GM21515 (cell line): ENCODE measurements around the gene CDK2AP2.

Experiments used
- ATAC-seq: cut with Tn5 transposase; IDR thresholded peaks from one replicate; pipeline ENCODE4 v1.9.1; 2021; ENCODE audit not compliant: unreplicated experiment

The CDK2AP2 gene

DNA sequence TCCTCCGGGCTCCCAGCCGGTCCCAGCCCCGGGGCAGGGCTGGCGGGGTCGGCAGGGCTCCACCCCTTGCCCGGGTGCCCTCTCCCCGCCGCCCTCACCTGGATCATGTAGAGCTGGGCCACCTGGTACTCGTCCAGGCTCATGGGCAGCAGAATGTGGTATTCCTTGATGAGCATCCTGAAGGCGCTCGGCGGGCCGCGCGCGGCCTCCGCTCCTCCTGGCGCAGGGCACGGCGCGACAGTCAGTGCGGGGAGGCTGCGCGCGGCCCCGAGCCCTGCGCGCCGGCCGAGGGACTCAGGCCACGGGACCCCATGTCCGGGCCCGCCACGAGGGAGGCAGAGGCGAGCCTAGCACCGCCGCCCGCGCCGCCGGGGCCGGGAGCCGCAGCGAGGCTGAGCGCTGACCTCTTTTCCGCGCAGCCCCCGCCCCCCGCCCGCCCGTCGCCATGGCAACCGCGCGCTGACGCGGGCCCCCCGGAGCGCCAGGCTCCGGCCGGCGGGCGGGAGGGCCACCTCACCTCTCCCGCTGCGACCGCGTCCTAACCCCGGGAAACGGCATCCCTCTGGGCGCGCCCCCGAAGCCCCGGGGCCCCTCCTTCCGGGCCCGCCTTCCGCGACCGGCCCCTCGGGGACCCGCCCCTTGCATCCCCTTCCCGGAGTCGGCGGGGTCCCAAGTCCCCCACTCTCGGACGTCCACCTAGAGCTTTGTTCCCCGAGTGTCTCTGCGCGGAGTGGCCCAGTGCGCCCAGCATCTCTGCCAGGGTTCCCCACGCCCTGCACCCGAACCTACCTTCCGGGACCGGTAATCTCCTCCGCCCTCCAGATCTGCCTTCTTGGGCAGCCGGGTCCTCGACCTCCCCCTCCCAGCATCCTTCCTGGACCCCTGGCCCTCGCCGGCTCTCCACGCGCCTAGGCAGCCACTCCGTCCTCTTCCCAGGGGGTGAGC is 3.7 kb downstream of the CDK2AP2 start:
- ATAC-seq: no peak

DNA sequence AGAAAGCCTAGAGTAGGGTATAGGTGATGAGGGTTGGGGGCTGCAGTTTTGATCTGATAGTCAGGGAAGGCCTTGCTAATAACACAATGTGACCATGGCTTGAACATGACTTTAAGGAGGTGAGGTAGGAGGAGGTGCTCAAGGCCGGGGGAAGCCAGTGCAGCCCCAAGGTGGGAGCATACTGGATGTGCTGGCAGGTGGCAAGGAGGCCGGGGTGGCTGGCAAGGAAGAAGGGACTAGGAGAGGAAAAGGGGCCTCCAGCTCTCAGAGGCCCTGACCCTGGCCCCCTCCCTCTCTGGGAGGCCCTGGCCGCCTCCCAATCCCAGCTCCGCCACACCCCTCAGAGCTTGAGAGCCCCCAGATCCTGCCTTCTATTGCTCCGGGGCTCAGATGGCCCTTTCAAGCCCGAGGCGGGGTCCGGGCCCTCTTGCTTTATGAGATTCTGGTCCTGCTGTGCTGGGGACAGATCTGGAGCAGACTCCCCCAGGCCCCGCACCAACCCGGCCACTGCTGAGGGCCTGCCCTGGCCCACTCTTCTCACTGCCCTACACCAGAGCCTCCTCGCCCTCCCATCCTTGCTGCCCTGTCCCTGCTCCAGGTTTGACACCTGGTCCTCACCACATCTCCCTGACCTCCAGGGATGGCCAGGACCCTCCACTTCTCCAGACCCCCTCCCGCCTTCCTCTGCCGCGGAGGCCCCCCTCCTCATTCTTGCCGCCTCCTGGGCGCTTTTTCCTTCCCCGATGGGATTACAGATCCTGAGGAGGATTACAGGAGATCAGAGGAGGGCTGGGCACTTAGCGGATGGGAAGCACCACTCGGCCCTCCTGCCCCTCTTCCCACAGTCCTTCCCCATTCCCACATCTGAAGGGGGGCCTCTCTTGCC is 4.6 kb downstream of the CDK2AP2 start:
- ATAC-seq: no peak

DNA sequence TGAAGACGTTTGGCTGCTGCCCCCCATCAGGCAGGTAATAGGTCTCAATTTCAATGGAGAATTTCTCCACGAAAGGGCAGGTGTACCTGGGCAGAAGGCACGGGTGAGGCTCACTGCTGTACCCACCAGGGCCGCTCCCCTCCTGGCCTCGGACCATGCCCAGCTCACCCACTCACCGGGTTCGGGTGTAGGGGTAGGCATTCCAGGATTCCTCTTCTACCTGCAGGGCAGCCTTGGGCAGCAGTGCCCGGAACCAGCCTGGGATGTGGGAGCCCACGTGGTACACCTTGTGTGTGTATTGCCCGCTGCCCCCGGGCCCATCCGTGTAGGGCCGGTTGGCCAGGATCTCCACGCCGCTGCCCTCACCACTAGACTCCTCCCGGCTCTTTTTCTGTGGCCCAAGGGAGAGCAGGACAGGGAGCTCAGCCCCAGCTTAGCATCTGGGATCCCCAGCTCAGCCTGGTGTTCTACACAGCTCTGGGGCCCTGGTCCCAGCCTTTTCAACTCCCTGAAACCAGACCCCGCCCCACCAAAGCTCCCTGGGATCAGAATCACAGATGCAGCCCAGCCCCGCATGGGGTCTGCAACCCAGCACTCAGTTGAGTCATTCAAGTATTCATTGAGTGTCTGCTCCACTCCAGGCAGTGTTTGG is 5.5 kb downstream of the CDK2AP2 start:
- ATAC-seq: no peak

DNA sequence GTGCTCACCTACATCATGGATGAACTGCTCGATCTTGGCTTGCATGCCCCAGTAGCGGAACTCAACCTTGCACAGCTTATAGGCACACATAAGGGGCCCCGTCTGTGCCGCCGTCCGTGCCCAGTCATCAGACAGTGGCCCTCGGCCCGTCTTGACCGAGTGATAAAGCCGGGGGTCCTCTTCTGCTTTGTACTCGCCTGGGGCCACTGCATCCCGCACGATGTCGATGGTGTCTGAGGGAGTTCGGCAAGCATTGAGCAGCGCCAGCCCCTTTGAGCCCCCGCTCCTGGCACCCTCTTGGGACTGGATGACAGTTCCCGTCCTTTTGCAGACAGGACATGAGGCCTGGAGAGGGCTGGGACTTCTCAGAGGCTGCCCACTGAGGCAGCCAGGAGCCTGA is 6.1 kb downstream of the CDK2AP2 start:
- no peak for ATAC-seq

DNA sequence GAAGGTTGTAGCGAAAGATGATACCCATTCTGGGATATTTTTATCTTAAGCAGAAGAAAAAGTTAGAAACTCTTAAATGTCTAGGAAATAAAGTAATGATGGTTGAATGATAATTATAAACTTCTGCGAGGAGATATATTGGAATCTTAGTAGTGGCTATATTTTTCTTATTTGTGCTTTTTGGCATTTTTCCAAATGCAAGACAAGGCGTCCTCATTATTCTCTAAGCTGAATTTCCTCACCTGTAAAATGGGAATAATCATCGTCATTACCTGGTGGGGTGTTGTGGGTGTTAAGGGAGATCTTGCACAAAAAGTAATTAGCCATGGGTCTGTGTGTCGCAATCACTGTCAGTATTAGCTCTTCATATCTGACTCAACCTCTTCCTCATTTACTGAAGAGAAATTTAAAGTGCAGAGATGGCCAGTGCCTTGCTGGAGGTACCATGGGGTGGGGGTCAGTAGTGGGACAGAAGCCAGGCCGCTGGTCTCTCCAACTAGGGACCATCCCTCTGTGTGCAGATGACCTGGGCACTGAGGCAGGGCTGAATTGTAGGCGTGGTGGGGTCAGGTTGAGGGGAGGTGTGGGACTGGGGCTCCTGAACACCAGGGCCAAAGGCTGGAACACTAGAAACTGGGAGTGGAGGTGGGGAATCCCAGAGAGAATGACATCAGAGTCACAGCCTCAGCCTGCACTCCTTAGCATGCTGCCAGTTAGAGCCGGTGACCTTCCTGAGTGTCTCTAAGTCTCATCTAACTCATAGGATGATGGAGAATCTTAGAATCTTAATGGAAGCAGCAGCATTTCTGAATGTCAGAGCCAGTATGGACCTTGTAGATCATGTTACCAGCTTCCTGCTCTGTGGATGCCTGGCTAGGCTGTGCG is 6.9 kb downstream of the CDK2AP2 start:
- no peak for ATAC-seq

DNA sequence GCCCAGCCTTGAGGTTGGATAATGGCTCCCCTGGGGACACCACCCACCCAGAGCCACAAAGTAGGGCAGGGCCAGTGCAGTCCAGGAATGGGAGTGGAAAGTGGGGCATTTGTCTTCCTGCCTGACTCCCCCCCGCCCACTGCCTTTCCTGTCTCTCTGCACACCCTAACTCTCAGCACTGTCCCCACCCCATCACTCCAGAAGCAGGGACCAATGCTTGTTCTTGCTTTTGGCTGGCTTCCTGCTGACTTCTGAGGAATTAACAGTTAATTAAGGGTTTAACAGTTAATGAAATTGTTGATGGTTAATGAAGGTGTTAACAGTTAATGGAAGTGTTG is 7.5 kb downstream of the CDK2AP2 start:
- ATAC-seq: no peak

DNA sequence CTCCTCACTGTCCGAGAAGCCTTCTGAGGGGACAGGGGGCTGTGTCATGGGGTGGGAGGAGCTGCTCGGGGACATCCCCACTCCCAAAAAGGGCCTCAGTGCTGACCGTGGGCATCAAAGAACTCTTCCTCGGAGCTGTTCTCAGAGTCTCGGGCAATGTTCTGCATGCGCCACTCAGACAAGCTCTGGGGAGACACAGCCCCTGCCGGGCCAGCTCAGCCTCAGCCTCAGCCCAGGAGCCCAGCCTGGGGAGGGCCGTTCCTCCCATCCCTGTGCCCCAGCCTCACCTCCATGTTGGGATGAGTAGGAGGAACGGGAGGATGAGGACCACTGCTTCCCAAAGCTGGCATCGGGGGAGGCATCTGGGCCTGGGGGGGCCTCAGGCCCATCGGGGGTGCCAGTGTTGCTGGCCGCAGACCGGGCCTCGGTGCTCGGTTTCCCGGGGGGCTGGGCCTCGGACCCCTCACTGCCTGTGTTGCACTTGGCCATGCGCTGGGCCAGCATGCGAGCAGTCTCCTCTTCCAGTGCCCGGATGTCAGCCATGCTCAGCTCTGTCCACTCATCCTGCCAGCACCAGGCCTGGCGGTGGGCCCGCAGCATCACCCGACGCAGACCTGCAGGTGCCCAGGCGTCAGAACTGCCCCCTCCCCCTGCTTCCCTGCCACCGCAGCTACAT is 8.0 kb downstream of the CDK2AP2 start:
- ATAC-seq: no peak

DNA sequence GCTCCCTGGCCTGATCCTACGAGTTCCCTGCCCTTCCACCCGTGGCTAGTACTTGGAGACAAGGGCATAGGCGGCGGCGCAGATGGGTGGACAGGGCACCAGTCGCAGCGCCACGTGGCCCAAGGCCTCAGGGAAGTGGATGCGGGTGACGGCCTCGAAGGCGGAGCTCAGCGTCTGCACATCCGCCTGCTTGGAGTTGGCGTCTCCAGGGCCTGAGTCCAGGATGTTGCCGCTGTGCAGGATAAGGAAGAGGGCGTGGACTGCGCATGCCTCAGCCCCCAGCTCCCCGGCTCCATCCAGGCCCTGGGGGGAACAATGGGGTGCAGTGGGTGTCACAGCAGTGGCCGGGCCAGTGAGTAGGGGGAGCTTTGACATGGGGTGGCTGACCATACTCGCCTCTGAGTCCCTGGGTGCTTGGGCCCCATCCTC is 9.4 kb downstream of the CDK2AP2 start:
- no peak for ATAC-seq

DNA sequence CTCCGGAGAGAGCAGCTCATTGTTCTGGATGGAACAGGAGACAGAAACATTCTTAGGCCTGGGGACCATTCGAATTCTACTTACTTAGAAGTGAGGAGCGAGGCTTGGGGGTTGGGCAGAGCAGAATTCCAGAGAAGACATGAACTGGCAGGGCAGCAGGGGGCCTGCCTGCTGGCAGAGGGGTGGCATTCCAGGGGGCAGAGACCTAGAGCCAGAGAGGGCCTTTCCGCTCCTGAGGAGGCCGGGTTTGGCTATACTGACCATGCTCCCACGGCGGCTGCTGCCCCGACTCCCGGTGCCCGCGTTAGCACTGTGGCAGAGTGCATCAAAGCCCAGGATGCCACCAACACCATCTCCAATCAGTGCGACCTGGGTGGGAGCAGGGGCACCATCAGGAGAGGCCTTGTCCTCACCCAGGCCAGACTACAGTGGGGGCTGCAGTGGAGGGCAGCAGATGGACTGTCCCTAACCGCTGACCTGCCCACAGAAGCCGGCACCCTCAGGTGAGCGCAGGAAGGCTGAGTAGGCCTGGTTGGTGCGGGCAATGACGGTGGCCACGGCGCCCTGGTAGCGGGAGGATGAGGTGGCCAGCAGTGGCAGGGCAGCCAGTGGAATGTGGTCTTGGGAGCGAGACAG is 10.2 kb downstream of the CDK2AP2 start:
- ATAC-seq: no peak

DNA sequence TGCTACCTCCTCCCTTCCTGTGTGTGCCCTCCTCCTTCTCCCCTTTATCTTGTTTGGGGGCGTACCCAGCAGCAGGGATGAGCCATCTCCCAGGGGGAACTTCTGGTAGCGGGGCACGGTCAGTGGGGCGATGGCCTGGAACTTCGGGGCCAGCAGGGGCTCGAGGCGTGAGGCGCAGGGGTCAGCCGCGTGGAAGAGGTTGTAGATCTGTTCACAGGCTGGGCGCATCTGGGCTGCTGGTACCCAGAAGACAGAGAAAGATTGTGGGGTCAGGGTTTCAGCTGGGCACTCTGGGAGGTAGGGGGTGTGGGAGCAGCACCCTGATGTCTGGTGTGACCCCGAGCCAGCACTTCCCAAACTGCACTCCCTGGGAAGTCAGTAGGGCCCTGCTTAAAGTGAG is 11.8 kb downstream of the CDK2AP2 start:
- ATAC-seq: no peak

DNA sequence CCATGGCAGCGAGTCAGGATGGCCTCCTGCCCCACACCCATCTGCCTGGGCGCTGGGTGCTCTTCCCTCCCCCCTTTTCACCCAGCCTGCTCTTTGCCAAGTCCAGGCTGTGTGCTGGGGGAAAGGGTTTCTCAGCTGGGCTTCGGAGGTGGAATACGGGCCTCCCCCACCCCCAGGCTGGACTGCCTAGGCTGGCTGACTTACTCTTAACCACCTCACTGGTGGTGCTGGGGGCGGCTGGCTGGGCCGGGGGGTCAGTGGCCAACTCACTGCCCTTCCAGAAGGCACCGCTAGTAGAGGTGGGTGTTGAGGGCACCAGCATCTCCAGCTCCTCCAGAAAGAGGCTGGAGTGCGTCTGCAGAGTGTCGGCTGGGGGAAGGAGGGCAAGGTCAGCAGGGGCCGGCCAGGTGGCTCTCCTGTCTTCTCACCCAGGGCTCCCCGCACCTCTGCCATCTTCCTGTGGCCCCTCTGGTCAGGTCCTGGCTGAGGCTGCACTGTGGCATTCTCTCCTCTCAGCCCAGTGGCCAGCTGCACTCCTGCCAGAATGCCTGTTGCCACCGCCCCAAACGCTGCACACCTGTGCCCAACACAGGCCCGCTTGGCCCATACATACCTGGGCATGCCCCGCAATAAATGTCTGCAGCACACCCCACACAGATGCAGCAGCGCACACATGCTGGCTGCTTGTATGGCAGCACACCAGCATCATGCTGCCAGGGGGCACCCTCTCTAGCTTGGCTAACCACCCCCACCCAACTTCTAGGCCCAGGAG is 12.5 kb downstream of the CDK2AP2 start:
- no peak for ATAC-seq

DNA sequence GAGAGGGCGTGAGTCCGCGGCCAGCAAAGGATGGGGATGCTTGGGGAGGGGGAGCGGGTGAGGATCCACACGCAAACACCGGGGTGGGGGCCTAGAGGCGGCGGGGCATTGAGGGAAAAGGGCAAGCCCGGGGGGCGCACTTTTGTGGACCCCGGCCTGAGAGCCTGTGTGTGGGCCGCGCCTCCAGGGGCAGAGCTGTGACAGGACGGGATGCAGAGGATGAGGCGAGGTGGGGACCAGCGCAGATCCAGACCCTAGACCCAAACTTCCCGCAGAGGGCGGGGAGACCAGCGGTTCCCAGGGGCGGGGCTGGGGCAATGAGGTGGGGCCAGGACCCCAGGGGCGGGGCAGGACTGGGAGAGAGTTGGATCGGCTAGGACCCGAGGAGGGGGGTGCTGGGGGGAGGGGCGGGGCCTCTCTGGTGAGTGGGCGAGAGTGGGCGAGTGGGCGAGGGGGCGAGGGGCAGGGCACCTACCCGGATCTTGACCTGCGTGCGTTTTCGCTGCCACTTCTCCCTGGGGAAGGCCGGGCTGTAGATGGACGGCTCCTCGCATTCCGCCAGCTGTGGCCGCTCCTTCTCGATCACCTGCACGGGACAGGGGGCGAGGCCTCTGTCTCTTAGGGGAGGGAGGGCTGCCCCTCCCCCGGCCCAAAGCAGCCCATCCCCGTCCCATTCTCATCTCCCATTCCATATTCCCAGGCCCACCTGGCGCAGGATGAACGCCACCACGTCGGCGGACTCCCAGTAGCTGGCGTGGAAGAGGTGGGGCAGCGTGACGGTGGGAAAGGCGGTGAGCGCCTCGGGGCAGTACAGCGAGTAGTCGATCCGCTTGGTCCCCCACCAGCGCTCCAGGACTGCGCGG is 13.4 kb downstream of the CDK2AP2 start:
- ATAC-seq: no peak

DNA sequence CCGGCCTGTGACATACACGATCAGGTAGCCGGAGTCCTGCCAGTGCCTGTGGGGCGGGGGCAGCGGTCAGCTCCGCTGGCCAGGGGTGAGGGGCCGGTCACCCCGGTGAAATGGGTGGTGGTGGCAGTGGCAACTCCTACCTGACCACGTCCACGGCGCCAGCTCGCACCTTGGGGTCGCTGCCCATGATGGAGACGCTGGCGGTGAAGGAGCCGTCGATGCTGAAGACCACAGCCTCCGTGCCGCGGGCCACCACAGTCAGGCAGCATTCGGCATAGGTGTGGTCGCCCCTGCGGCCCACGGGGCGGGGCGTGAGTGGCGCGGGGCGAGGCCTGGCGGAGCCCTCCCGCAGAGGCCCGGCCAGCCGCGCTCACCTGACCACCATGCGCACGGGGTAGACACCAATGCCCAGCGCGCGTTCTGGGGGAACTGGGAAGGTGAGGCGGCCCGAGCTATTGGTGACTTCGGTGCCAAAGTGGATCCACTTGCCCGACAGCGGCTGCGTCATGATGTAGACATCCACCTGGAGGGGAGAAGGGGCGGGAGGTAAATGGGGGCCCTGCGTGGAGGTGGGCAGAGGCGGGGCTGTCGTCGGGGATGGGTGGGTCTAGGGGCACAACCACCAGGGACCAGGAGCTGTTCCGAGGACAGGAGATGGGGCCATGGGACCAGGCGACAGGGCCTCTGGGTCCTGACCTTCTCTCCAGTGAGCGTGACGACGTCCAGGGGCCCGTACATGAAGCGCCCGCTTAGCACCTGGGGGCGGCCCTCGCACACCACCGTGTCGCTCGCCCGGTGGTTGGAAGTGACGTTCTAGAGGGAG is 14.2 kb downstream of the CDK2AP2 start:
- no peak for ATAC-seq

DNA sequence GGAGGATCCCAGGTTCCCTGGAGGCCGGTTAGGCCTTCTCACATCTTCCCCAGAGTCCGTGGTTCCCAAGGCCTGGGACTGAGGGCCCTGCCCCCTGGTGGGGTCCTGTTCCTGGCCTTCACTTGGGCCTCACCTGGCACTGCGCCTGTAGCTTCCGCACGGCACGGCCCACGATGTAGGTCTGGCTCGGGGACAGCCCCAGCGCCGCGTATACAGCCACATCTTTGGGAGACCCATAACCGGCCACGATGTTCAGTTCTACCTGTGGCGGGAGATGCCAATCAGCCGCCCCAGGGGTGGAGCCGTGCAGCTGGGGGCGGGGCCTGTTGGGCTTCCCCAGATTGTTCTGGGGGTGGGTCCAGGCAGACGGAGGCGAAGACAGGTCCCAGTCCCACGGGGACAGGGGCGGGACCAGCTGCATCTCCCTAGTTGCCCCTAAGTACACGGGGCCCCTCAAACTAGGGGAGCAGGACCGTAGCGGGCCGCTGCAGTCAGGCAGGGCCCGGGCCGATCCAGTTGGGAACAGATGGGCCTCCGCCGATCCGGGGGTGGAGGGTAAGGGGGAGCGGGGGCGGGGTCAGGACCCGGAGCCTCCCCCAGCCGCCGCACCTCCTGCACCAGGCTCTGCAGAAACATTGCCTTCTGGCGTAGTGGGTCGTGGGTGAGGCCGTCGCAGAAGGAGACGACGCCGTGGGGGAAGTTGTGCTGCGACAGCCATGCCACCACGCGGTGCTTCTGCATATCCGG is 15.0 kb downstream of the CDK2AP2 start:
- no peak for ATAC-seq

DNA sequence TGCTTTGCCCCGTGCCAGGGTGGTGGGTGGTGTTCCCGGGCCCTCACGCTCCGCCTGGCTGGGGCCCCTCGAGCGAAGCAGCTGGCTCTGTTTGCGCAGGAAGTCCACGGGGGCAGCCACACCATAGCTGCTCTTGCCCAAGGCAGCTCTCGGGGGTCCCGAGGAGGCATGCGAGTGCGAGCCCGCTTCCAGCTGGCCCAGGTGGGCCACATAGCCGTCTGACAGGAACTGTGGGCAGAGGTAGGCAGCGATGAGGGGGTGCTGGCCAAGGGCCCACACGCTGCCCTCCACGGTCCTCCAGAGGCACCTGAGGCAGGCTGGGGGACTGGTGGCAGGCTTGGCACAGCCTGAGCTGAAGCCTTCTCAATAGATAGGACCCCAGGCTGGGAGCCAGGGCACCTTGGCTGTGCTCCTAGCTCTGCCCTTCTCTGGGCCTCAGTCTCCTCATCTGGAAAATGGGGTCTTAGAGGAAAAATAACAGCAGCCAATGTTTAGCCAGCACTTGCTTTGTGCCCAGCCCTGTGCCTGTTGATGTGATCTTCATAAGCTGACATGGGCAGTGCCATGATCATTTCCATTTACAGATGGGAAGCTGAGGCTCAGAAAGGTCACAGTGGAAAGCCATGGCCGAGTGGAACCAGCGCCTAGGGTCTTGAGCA is 15.8 kb downstream of the CDK2AP2 start:
- ATAC-seq: no peak
